ENCODE data around the gene LHX4.

DNA sequence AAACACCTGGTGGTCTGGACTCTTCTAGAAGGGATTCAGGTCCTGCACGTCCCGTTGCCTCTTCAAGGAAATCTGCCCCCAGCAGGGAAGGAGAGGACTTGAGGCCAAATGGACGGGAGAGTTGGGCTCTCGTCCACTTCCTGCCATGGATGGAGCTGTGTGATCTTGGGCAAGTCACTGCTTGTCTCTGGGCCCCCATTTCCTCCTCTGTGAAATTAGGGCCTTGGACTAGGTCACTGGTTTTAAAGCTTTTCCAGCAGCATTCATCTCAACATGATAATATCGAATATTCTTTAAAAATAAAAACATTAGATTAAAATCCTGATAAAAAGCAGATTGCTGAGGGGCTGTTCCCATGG, 26.9 kb downstream of the LHX4 start:
- TF ChIP-seq EZH2phosphoT487 (IDR thresholded peaks at IDR 0.05; ENCODE audit: insufficient read depth, low read depth), result no peak
- no peak for TF ChIP-seq EZH2 (IDR thresholded peaks at IDR 0.05; ENCODE audit: insufficient read depth, poor library complexity, severe bottlenecking)
